Panc1 (cell line): ENCODE data around the gene TKT.

ENCODE experiments used
- SIN3A ChIP-seq: IDR thresholded peaks from 2 replicates; pipeline ENCODE4 v1.6.1; 2012; ENCODE audit warnings: low read depth, mild to moderate bottlenecking, low read length, moderate library complexity, borderline replicate concordance; ENCODE audit not compliant: insufficient read depth
- TCF7L2 ChIP-seq: IDR thresholded peaks from 2 replicates; pipeline ENCODE4 v1.6.1; 2011; ENCODE audit warnings: mild to moderate bottlenecking, low read depth, low read length, inconsistent platforms
- TF ChIP-seq, protein P1 (sequence below): fragments of 450-650 bp; IDR thresholded peaks from 2 replicates; pipeline ENCODE4 v1.5.1; 2017; ENCODE audit warnings: mild to moderate bottlenecking
- TF ChIP-seq, protein P2 (sequence below), 2 experiments: IDR thresholded peaks; 2 replicates each; pipeline ENCODE4 v1.6.1; 2011 to 2012; ENCODE audit warnings: low read depth in 2 of 2, control low read depth in 1 of 2, low read length in 1 of 2, mild to moderate bottlenecking in 1 of 2, moderate library complexity in 1 of 2; ENCODE audit not compliant: insufficient read depth in 1 of 2

DNA sequence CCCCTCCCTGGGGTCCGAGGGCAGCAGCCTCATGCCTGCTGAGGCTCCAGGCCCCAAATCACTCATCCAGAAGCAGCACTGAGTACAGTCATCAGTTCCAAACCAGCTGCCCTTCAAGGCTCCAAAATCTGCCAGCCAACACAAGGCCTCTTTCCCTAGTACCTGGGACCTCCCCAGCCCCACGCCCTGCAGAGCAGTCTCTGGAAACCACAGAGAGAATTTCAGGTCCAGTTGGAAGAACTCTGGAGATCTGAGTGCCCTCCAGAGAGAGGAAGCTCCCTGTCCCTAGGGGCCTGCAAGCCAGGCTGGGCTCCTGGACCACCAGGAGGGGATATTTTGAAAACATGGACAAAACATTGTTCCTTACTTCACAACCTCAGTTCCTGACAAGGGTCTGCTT lies 26.2 kb downstream of the TKT start:
- TF ChIP-seq, protein P1, sequence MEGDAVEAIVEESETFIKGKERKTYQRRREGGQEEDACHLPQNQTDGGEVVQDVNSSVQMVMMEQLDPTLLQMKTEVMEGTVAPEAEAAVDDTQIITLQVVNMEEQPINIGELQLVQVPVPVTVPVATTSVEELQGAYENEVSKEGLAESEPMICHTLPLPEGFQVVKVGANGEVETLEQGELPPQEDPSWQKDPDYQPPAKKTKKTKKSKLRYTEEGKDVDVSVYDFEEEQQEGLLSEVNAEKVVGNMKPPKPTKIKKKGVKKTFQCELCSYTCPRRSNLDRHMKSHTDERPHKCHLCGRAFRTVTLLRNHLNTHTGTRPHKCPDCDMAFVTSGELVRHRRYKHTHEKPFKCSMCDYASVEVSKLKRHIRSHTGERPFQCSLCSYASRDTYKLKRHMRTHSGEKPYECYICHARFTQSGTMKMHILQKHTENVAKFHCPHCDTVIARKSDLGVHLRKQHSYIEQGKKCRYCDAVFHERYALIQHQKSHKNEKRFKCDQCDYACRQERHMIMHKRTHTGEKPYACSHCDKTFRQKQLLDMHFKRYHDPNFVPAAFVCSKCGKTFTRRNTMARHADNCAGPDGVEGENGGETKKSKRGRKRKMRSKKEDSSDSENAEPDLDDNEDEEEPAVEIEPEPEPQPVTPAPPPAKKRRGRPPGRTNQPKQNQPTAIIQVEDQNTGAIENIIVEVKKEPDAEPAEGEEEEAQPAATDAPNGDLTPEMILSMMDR: no peak
- no peak for TF ChIP-seq TCF7L2
- TF ChIP-seq SIN3A: no peak
- TF ChIP-seq, protein P2, sequence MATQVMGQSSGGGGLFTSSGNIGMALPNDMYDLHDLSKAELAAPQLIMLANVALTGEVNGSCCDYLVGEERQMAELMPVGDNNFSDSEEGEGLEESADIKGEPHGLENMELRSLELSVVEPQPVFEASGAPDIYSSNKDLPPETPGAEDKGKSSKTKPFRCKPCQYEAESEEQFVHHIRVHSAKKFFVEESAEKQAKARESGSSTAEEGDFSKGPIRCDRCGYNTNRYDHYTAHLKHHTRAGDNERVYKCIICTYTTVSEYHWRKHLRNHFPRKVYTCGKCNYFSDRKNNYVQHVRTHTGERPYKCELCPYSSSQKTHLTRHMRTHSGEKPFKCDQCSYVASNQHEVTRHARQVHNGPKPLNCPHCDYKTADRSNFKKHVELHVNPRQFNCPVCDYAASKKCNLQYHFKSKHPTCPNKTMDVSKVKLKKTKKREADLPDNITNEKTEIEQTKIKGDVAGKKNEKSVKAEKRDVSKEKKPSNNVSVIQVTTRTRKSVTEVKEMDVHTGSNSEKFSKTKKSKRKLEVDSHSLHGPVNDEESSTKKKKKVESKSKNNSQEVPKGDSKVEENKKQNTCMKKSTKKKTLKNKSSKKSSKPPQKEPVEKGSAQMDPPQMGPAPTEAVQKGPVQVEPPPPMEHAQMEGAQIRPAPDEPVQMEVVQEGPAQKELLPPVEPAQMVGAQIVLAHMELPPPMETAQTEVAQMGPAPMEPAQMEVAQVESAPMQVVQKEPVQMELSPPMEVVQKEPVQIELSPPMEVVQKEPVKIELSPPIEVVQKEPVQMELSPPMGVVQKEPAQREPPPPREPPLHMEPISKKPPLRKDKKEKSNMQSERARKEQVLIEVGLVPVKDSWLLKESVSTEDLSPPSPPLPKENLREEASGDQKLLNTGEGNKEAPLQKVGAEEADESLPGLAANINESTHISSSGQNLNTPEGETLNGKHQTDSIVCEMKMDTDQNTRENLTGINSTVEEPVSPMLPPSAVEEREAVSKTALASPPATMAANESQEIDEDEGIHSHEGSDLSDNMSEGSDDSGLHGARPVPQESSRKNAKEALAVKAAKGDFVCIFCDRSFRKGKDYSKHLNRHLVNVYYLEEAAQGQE (IDR thresholded peaks at IDR 0.05; ENCODE audit: insufficient read depth in 1 of 2, low read depth in 2 of 2, low read length in 1 of 2): no peak
